Adipose tissue (tissue), 3 donors: ENCODE measurements around the gene SSPN. TPM values are rescaled to one million over a fixed set of nuclear protein-coding genes. Genes with fewer than 3 reads are reported as not detected.

Source experiments
- H3K27ac ChIP-seq: one replicate; pipeline ENCODE4 v1.5.1; 2013; ENCODE audit warnings: low read depth, low read length
- WGBS, 3 donors: extraction: QIAGEN DNeasy Blood & Tissue Kit; methylation state at CpG; one replicate each; pipeline ENCODE4 v1.1.7; 2013; 5-methylcytosine and 5-hydroxymethylcytosine counted together
- polyA plus RNA-seq, 3 donors: library from polyadenylated mRNA; stranded (reverse); fragments of 200-250 nt; gene quantifications; one replicate each; pipeline ENCODE4 v1.2.3, GENCODE V29; 2013
- donor health status: healthy with polysubstance abuse.
- donor health status: Bipolar disorder and iron deficiency.
- donor health status: healthy.

SSPN gene
- polyA plus RNA-seq, 3 donors: 1.8 to 13.6 (median 7.3) TPM

DNA sequence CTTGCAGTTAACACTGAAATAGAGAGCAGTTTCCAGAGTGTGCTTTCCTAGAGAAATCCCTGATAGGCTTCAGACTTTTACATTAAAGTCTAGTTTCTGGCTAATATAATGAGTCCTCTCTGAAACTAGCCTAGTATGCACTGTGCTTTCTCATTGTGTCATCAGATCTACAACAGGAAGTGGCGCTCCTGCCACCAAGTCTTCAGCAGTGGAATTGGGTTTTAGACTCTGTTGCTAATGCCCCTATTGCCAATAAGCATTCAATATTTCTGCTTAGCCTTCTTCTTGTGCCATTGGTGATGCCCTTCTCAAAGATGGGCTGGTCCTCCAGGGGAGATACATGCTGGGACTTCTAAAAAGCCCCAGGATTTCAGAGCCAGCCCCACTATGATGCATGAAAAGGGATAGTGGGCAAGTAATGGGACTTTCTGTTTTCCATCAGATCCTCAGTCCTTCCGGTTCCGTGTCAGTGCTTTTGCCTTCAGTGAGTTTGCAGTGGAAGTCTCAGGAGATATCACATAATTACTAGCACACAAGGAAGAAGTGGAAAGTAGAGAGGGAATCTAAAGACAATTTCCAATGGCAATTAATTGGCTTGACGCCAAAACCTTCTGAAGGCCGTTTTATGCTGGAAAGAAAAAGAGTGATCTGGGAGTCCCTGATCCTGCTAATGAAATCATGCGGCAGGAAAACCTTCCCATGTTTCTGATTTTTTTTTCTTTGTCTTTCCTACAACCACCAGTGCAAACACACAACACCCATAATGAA is 50.0 kb downstream of the SSPN start:
- WGBS, 3 donors: 52 to 58% (median 57%) methylated on average over 6 of the region's 6 CpGs
- no peak overlapping the region for H3K27ac ChIP-seq

DNA sequence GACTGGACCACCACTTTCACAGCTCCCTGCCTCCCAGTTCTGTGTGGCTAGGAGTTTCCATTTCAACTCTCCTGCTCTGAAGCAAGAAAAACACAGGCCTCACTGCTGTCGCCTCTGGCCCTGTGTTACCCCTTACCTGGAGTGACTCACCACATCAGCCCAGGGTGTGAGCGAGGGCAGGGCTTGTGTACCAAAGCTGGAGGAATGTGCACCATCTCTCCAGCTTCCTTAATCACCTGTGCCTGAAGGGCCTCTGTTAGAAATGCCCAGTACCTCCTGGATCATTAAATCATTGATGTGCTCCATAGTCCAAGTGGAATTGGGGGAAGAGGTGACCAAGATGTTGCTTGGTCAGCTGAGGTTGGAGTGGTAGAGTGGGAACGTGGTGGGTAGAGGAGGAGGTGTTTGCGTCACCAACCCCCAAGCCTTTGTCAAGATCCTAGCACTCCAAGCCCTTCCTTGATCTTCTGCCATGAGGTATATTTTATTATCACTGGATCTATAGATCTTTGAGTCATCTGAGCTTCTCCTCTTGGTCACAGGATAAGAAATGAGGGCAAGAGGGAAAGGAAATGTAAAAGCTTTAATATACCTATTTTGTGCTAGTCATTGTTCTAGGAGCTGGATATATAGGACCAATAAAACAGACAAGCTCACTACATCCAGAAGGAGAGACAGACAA is 51.3 kb downstream of the SSPN start:
- 83 to 90% (median 88%) methylated on average over 4 of the region's 4 CpGs for WGBS, 3 donors
- no peak overlapping the region for H3K27ac ChIP-seq

DNA sequence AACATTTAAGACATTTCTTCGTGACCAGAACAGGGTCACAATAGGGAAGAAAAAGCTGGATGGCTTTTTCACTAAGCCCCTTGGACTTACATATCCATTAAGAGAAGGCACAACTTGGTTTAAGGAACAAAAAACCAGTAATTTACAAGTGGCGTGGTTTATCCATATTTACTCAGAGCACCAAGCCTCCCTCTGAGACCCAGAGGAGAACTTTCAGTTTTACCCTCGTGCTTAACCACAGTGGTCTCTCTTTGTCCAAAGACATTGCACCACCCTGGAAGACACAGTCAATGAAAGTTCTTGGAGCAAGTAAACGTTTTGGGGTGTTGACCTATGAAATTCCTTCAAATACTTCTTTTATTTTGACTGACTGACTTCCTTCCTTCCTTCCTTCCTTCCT is 52.5 kb downstream of the SSPN start:
- H3K27ac ChIP-seq: no peak overlapping the region
- WGBS, 3 donors: 50 to 68% (median 56%) methylated on average over 4 of the region's 4 CpGs

DNA sequence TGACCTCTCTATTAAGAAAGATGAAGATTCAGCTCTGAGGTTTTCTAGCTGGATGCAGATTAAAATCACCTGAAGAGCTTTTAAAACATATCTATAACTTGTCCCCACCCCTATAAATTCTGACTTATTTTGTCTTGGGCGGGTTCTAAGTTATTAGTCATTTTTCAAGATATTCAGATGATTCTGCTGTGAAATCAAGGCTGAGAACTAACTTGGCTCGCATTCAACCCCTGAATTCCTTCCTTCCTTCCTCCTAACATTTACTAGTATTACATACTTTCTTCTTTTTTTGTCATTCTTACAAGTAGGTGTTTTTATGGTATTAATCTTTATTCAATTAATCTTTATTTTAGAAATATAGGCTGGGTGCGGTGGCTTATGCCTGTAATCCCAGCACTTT is 55.4 kb downstream of the SSPN start:
- 62 to 88% (median 73%) methylated on average over 3 of the region's 3 CpGs for WGBS, 3 donors
- no peak overlapping the region for H3K27ac ChIP-seq

DNA sequence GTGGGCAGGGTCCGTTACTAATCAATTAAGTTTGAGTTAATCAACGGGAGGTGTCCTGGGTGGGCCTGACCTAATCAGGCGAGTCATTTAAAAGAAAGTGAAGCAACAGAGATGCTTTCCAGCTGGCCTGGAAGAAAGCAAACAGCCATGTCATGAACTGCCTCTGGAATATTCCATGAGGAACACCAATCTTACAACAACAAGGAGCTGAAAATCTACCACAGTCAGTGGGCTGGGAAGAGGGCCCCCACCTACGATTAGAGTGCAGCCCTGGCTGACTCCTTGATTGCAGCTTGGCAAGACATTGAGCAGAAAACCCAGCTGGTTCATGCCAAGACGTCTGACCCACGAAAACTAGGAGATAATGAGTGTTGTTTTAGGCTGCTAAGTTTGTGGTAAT is 56.2 kb downstream of the SSPN start:
- 52 to 61% (median 59%) methylated on average over 6 of the region's 6 CpGs for WGBS, 3 donors
- H3K27ac ChIP-seq: no peak overlapping the region

DNA sequence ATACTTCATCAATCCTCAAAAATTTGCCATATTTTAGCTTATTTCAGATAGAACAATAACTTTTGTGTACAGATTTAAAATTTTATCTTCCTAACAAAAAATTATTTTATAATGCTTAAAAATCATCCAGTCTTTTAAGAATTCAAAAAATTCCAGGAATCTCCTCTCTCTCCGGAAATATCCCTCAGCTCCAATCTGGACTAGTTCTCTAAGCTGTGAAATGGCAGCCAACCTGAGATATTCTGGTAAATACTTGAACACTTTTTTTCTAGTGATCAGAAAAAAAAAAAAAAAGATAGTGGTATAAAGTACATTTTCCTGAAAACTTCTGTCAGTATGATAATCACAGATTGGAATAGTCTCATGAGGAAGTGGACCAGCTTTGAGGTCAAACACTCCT is 57.6 kb downstream of the SSPN start:
- WGBS, 3 donors: 55 to 76% (median 75%) methylated on average over 1 of the region's 1 CpG
- no peak overlapping the region for H3K27ac ChIP-seq

DNA sequence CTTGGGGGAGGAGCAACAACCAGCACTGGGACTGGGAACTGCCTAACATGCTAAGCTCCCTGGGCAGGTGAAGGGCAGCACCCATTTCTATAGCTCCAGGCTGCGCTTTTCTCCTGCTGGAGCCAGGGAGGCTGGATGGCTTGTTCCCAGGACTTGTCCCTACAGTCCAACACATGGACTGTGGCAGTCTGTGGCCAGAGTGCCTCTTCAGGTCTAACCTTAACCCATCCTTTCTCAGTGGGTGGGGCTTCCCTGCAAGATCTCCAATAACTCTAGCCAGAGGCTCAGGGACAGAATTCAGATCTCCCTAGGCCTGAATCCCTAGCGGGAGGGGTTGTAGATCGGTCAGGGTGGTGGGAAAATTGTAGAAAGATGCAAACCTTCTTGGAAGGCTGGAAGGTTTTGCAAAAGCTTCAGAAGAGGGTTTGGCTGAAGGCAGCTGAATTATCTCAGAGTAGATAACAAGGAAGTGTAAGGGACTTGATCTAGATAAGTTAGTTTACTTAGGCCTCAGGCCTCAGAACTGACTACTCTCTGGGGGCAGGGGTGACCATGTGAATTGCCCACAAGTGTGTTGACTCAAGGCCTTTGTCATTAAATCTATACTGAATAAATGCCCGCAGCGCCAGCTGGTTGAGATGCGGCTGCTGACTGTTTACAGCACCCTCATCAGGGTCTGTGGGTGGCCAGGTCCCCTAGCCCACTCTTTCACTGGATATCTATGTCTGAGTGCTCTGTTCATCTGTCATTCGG is 60.7 kb downstream of the SSPN start:
- WGBS, 3 donors: 81 to 91% (median 84%) methylated on average over 7 of the region's 7 CpGs
- H3K27ac ChIP-seq: no peak overlapping the region

DNA sequence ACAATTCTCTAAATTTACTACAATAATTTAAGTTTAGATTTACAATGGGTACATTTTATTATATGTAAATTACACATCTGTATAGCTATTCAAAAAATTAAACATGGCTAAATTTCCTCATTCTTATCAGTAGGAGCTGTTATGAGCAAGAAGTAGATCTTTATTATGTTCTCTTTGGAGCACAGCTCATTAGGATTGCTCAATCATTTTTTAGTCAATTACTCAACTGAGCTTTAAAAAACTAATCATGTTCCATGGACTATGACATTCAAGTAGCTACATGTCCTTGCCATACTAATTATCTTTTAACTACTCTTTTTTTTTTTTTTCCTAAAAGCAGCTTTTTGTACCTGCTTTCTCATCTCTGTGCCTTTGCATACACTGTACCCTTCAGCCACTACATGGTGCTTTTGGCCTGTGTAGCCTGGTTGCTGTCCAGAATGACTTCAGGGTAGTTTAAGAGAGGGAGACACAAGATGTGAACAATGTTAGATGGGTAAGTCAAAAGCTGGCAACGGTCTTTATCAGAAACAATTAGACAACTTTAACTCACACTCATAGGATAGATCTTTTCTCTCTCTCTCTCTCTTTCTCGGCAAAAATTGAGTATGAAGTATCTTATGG is 69.0 kb downstream of the SSPN start:
- H3K27ac ChIP-seq: no peak overlapping the region
- WGBS, 3 donors: 90 to 96% (median 93%) methylated on average over 2 of the region's 2 CpGs

DNA sequence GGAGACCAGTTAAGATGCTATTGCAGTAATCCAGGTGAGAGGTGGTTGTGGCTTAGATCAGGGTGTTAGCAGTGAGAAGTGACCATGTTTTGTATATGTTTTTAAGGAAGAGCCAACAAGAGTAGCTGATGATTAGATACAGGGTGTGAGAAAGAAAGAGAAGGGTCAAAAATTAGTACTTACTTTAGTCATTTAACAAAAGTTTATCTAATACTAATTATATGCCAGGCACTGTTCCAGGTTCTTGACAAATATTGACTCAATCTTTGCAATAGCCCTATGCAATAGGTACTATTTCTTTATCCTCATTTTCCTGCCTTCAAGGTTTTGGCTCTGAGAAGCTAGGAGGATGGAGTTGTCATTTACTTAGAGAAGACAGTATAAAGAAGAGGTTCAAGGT is 70.2 kb downstream of the SSPN start:
- H3K27ac ChIP-seq: no peak overlapping the region

DNA sequence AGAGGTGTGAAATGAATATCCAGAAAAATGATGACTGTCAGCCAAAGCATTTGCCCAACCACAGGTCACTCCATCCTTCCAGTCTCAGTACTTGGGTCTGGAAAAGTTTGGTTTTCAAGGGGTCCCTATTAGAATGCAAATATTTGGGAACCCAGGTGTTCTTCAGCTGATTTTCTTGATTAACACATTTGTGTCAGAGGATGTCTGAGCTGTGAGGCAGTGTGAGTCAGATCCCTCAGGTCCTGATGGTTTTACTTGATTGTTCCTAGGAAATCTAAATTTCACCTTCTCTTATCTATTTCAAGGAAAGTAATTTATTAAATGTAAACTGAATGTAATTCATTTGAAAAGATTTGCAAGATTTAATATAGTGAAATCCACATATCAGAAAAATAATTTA is 71.5 kb downstream of the SSPN start:
- no peak overlapping the region for H3K27ac ChIP-seq

DNA sequence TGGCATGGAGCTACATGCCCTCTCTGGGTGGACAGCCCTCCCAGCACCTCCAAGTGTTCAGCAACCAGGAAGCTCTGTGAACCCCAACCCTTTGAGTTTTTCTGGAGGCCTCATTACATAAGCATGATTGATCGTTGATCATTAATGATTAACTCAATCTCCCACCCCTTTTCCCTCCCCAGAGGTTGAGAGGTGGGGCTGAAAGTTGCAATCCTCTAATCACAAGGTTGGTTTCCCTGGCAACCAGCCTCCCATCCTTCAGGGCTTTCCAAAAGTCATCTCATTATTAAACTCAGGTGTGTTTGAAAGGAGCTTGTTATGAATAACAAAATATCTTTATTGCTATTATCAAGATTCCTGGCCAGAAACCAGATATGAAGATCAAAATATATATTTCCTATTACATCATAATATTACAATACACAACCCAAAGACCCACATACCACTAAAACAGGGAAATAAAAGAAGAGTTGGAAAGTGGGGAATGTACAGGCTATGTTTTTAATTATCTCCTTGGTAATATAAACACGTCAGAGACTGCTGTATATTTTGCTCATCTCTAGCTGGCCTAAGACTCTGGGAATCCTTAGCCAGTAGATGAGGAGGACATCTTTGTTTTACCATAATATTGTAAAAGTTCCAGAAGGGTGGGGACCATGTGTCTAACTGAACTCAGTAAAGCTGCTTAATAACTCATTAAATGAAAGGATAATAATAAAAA is 73.6 kb downstream of the SSPN start:
- no peak overlapping the region for H3K27ac ChIP-seq
- WGBS, 3 donors: 45 to 69% (median 63%) methylated on average over 2 of the region's 2 CpGs

DNA sequence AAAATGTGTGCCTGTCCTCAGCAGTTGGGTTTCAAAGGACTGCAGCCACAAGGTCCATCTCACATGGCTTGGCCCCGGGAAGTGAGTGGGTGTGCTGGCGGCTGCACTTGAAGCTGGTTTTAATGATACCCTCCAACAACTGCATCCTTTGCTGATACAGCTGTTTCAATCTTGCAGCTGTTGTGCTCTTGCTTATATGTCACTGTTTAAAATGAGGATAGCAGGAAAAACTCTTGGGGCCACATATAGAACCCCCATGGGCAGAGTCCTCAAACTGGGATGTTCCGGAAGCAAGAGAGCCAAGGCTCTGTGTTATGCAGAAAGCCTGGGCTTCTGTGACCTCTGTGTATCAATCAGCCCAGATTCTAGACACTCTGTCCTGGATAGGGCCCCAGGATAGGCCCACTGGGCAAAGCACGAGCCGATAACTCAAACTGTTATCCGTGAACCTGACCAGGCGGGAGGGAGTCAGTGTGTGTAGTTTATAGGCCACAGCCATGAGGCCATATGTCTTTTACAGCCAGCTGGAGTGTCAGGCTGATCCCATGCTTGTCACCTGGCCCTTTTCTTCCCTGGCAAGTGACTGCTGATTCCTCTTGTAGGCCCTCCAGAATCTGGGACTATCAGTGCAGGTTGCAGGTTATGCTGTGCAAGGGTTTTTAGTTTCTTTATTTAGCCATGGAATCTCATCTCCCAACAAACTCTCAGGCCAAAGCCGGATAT is 74.3 kb downstream of the SSPN start:
- WGBS, 3 donors: 81 to 88% (median 87%) methylated on average over 8 of the region's 8 CpGs
- H3K27ac ChIP-seq: no peak overlapping the region

DNA sequence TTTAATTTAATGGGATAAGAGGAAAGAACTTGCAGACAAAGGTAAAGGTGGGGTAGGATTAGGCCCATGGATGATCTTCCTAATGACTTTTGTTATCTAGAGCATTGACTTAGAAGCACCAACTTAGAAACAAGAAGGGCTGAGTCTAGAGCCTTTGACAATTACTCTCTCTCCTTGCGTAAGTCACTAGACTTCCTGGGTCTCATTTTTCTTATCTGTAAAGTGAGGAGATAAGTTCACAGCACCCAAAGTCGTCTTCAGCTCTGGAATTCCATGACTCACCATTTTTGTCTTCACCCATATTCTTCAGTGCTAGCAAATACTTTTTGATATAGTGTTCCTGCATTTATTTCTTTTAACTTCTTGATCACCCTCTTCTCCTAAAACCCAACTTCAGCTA is 75.7 kb downstream of the SSPN start:
- H3K27ac ChIP-seq: no peak overlapping the region
- 68 to 74% (median 68%) methylated on average over 2 of the region's 2 CpGs for WGBS, 3 donors

DNA sequence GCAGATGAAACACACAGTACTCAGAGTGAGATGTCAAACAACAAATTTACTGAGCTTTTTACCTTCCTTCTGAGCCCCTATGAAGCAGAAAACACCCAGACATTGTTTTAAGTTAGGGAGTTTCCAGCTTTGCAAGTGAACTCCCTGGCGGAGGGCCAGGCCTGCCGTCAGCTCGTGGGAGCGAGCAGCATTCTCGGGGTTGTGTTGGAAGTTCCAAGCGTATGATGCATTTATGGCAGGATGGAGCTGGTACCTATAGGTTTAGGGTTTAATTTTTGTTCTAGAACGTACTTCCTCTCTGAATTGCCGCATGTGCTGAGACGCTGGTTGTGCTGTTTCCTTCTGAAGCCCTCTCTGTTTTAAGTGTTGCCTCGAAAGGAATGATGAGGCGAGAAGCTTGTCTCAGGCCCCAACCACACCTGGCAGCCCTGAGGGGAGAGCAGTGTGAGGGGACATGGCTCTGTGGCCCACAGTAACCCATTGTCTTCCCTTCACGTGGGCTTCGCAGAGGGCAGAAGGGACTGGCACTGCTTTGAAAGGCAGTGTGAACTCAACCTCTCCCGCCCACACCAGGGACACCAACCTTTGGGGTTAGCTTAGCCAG is 76.6 kb downstream of the SSPN start:
- 47 to 56% (median 49%) methylated on average over 14 of the region's 14 CpGs for WGBS, 3 donors

DNA sequence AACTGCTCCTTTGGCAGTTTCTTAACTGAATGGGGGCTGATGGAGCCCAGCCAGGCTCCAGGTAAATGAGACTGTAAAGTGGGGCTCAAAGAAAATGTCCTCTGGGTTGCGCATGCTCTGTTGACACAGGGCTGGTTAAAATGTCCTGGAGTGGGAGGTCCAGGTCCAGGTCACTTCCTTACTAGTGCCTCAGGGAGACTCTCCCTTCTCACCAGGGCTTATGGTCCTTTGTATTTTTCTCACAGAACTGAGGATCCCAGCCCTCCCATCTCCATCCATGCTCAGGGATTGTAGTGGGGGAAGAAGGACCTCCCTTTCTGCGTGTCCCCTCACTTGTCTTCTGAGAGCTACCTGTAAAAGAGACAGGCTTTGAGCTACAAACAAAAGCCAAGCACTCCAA is 77.5 kb downstream of the SSPN start:
- 93 to 100% (median 99%) methylated on average over 2 of the region's 2 CpGs for WGBS, 3 donors
- no peak overlapping the region for H3K27ac ChIP-seq

More for the DNA sequence above, 76.6 kb downstream of the SSPN start:
- no peak overlapping the region for H3K27ac ChIP-seq

DNA sequence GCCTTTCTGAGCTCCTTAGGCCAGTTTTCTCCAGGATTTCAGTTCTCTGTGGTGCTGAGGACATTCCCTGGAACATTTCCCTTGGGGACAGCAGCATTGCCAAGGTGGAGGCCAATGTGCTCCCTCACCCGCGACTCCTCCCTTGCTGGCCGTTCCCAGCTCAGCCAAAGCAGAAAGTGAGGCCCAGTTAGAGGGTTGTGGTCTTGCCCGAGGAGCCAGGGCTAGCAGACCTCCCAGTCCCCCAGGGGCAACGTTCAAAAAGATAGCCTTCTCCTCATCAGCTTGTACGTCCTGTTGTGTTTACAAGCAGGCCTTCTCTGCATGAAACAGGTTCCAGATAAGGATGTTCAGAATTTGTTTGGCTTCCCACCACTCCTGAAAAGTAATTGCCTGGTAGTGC is 78.4 kb downstream of the SSPN start:
- WGBS, 3 donors: 48 to 60% (median 52%) methylated on average over 6 of the region's 6 CpGs
- no peak overlapping the region for H3K27ac ChIP-seq

DNA sequence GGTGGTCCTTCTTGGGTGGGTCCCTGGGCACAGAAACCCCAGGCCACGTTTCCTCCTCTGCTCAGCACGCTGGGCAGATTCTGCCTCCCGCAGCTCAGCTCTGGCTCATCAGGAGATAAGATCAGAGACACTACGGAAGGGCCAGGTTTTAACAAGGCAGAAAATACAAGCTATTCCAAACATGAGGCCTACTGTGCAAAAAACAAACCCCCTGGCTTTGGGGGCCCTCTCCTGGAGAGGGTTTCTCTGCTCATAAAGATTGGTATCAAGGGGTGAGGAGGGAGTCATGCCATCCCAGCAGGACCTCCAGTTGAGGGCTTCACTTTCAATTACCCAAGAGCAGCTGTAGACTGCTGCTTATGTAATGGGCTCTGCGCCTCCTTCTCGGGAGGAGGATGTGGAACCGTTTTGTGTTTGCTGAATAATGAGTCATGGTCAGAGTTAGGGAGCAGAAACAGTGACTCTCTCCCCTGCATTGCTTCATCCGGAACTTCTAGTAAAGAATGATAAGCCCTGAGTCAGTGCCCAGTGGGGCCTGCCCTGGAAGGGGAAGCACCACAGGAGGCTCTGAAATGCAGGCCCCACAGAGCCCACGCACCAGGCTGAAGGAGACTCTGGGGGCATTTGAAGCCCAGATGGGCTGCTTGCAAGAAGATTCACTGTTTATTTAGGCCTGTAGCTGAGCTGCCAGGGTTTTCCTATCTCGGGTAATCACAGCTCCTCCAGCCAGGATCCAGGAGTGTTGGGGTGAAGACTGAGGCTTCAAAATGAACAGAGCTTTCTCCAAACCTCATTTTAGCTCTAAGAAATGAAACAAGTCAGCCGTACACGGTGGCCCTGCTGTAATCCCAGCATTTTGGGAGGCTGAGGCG is 79.3 kb downstream of the SSPN start:
- peak overlapping the region; percentile 69 for H3K27ac ChIP-seq
- 26 to 52% (median 27%) methylated on average over 13 of the region's 13 CpGs for WGBS, 3 donors
